ENCODE data around the gene IL1RL2.

IL1RL2 gene

DNA sequence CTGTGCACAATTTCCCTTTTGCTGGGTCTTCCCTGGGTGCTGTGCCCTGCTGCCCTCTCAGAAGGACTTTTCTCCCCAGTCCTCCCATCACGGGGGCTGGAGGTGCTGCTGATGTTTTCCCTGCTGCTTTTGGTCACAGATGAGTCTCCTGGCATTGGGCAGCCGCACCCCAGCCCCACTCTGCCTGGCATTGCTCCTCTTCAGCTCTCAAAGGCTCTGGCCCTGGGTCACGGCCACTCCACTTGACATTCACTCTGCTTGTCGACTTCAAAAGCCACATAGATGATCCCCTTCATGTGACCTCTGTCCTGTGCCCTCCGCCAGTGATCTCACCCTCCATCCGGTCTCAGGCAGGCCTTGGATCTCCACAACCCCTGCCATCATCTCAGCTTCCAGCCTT, 81.0 kb downstream of the IL1RL2 start:
- ATAC-seq (replicated peaks) = no peak
- no peak overlapping the region for H3K27ac Mint-ChIP-seq
- no peaks in the 10 kb centered on the region for H3K9me3 Mint-ChIP-seq
- H3K4me3 Mint-ChIP-seq = no peak overlapping the region
- H3K4me1 Mint-ChIP-seq = peaks cover 9 to 11% of the 10 kb centered on the region in 2 donors
- H3K27me3 Mint-ChIP-seq = peaks cover 24 to 34% of the 10 kb centered on the region in 2 donors
- DNase-seq = no peak
- H3K36me3 Mint-ChIP-seq = no peaks in the 10 kb centered on the region

DNA sequence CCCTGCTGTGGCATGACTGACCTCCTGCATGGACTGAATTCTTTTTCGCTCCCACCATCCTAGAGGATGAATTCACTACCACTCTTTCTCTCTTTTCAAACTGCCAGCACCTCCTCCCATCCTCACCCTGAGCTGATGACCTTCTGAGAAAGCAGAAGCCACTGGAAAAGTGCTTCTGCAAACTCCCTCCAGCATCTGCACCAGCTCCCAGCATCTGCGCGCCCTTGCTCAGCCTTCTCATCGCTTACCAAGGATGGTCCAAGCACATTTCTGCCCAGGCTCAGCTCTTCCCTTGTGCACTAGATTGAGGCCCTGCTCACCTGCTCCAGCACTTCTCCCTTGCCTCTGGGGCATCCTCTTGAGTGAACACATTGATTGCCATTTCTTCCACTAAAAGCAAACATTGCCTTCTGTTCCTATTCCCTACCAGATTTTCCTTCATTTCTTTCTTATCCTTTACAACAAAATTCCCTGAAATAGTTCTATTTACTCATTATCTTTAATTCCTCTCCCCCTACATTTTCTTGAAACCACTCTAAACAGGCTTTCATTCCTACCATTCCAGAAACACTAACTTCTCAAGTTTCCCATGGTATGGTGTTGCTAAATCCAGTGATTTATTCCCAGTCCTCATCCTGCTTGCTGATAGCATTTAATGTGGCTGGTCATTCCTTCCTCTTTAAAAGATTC, 81.8 kb downstream of the IL1RL2 start:
- no peak overlapping the region for H3K27ac Mint-ChIP-seq
- H3K27me3 Mint-ChIP-seq = peaks cover 24 to 34% of the 10 kb centered on the region in 2 donors
- ATAC-seq (replicated peaks) = no peak
- no peaks in the 10 kb centered on the region for H3K36me3 Mint-ChIP-seq
- peaks cover 8% of the 10 kb centered on the region in 2 donors for H3K4me1 Mint-ChIP-seq
- no peaks in the 10 kb centered on the region for H3K9me3 Mint-ChIP-seq
- no peak overlapping the region for H3K4me3 Mint-ChIP-seq
- no peak for DNase-seq

DNA sequence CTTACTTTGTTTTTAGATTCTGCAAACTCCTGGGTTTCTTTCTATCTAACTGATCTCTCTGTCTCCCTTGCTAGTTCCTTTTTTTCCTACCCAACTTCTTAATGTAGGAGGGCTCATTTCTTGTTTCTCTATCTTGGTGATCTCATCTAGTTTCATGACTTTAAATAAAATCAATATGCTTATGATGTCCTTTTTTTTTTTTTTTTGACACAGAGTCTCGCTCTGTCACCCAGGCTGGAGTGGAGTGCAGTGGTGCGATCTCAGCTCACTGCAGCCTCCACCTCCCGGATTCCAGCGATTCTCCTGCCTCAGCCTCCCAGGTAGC, 82.3 kb downstream of the IL1RL2 start:
- H3K27ac Mint-ChIP-seq = no peak overlapping the region
- no peak overlapping the region for H3K4me3 Mint-ChIP-seq
- DNase-seq = no peak
- no peaks in the 10 kb centered on the region for H3K36me3 Mint-ChIP-seq
- H3K9me3 Mint-ChIP-seq = no peaks in the 10 kb centered on the region
- peak; percentile 78 to 80 for ATAC-seq (replicated peaks)
- H3K4me1 Mint-ChIP-seq = peaks cover 5 to 8% of the 10 kb centered on the region in 2 donors
- H3K27me3 Mint-ChIP-seq = peaks cover 24 to 32% of the 10 kb centered on the region in 2 donors

DNA sequence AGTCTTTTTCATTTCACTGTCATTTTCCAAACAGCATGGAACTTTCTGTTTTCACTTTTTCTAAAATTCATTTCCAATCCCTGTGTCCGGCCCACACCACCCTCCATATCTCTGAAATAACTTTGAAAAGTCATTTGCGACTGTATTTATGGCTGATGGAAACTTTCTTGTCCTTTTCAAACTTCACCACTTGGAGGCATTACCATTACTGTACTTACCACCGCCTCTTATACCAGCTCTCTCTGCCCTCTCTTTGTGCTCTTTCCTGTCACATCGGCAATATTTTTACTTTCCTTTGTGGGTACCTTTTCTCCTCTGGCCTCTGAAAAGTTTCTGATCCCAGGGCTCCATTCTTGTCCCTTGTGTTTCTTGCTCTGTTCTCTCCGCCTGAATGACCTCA, 85.0 kb downstream of the IL1RL2 start:
- no peak for DNase-seq
- H3K4me1 Mint-ChIP-seq = peaks cover 5 to 8% of the 10 kb centered on the region in 2 donors
- no peak overlapping the region for H3K27ac Mint-ChIP-seq
- H3K27me3 Mint-ChIP-seq = peaks cover 29 to 39% of the 10 kb centered on the region in 2 donors
- H3K36me3 Mint-ChIP-seq = no peaks in the 10 kb centered on the region
- no peak overlapping the region for H3K4me3 Mint-ChIP-seq
- peak; percentile 63 to 64 for ATAC-seq (replicated peaks)
- peaks cover 4% of the 10 kb centered on the region in 2 donors for H3K9me3 Mint-ChIP-seq

DNA sequence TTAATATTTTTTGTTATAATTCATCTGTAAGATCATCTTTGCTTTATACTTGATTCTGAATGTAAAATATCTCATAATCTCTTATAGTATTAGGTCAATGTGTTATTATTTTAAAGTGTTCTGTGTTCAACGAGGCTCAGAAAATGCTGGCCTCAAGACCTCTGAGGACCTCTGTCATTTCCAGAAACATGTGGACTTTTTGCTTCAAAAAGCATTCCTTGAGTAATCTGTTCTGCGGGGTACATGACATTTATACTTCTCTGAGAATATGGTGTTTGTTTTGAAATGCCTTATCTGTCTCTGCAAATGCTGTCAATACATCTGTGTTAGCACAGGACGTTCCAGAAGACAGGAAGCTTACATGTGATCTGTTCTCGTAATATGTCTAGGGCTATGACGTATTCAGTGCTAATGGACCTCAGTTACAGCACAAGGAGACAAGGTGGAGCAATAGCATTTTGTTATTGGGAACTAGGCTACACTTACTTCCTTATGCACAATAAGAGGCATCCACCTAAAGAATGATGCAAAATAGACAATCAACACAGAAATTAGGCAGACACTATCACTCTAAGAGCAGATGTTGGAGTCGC, 86.9 kb downstream of the IL1RL2 start:
- ATAC-seq (replicated peaks) (no peak), DNase-seq (no peak)
- H3K27ac Mint-ChIP-seq = no peak overlapping the region
- H3K4me1 Mint-ChIP-seq = peaks cover 5 to 8% of the 10 kb centered on the region in 2 donors
- no peaks in the 10 kb centered on the region for H3K36me3 Mint-ChIP-seq
- H3K27me3 Mint-ChIP-seq = peaks cover 33 to 49% of the 10 kb centered on the region in 2 donors
- no peak overlapping the region for H3K4me3 Mint-ChIP-seq
- H3K9me3 Mint-ChIP-seq = peaks cover 4% of the 10 kb centered on the region in 2 donors

DNA sequence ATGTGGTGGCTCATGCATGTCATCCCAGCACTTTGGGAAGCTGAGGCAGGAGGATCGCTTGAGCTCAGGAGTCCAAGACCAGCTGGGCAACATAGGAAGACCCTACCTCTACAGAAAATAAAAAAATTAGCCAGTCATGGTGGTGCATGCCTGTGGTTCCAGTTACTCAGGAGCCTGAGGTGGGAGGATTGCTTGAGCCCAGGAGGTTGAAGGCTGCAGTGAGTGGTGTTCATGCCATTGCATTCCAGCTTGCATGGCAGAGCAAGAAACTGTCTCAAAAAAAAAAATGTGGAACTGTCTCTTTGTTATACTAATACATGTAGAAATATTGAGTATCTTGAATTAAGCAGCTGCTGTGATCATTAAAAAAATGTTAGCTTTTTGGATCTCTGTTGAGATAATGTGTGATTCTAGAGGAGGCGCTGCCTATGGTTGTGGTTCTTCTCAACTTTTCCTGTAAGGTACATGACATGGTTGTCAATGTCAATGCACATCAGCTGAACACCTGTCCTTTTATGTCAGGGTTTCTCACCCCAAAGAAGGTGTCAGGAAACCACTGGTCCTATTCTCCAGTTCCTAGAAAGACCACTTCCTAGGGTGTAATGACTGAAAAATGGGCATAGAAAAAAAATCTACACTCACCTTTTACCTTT, 89.9 kb downstream of the IL1RL2 start:
- ATAC-seq (replicated peaks) (no peak), DNase-seq (no peak)
- peaks cover 15 to 27% of the 10 kb centered on the region in 2 donors for H3K27me3 Mint-ChIP-seq
- peaks cover 4% of the 10 kb centered on the region in 2 donors for H3K9me3 Mint-ChIP-seq
- H3K27ac Mint-ChIP-seq = no peak overlapping the region
- H3K36me3 Mint-ChIP-seq = no peaks in the 10 kb centered on the region
- no peak overlapping the region for H3K4me3 Mint-ChIP-seq
- peaks cover 3 to 5% of the 10 kb centered on the region in 2 donors for H3K4me1 Mint-ChIP-seq

DNA sequence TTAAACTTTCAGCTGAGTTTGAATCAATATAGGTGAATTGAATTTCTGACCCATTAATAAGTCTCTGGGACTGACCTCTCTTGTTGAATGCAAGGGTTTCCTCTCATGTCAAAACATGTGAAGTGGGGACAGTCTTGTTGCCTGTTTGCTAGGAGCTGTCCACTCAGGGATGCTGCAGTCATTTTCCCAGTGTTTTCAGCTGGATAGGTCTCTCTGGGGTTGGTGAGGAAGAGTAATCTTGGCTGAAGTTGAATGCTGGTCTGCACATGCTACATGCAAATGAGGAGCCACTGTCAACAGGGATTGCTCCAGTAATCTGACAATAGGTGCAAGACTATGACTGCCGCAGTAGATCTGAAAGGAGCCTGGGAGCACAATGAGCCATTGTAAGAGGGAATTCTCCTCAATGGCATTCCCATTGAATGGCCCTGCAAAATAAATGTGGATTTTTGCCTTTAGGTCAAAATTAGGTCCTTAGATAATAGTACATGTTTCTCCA, 90.4 kb downstream of the IL1RL2 start:
- Mint-ChIP-seq H3K27ac (no peak overlapping the region), H3K4me3 (no peak overlapping the region), H3K4me1 (no peaks in the 10 kb centered on the region), H3K9me3 (peaks cover 4% of the 10 kb centered on the region in 2 donors), H3K36me3 (no peaks in the 10 kb centered on the region), H3K27me3 (peaks cover 9 to 22% of the 10 kb centered on the region in 2 donors)
- ATAC-seq (replicated peaks) (no peak), DNase-seq (no peak)

DNA sequence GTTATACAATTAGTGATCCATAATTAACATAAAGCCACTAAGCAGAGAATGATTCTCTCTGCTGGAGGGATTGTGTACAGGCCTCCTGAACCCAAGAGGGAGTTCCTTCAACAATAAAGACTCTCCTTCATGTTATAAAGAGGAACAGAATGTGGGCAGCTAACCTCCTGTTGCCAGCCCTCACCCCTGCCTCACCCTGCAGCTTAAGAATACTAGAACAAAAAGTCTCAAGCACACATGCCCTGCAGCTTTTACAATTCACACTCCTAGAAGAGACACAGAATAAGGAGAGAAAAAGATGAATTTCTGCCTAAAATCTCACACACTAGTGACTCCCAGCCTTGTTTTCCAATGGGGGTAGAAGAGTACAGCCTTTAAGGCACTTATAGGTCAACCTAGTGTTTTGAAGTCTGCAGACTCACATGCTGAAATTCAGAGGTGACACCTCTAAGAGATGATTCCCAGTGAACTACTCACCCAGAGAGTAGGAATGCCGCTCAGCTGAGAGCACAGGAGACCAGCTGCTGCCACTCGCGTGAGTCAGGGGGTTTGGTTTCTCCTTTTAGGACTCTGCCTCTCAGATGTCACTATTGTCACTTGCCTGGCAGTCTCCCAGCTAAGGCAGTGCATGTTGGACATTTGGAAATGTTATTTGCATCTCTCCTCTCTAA, 92.0 kb downstream of the IL1RL2 start:
- no peak overlapping the region for H3K4me3 Mint-ChIP-seq
- peaks cover 4% of the 10 kb centered on the region in 2 donors for H3K9me3 Mint-ChIP-seq
- H3K4me1 Mint-ChIP-seq = no peaks in the 10 kb centered on the region
- no peak for ATAC-seq (replicated peaks)
- H3K36me3 Mint-ChIP-seq = no peaks in the 10 kb centered on the region
- no peak for DNase-seq
- no peak overlapping the region for H3K27ac Mint-ChIP-seq
- peaks cover 9 to 17% of the 10 kb centered on the region in 2 donors for H3K27me3 Mint-ChIP-seq

DNA sequence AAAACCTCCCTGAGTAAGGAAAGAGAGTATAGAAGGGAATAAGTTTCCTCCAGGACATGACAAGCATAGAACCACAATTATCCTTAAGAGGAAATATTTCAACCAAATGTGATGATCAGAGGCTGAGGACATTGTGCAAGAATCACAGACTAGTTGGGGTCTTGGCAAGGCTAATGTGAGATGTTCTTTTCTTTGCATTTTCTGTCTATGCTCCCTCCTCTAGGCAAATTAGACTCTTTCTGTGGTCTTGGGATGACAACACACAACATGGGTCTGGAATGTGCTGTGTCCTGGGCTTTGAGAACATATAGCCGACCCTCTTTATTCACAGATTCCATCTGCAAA, 92.5 kb downstream of the IL1RL2 start:
- Mint-ChIP-seq H3K27me3 (peaks cover 9 to 17% of the 10 kb centered on the region in 2 donors), H3K4me1 (no peaks in the 10 kb centered on the region), H3K27ac (no peak overlapping the region), H3K4me3 (no peak overlapping the region), H3K36me3 (no peaks in the 10 kb centered on the region), H3K9me3 (peaks cover 4% of the 10 kb centered on the region in 2 donors)
- DNase-seq (no peak), ATAC-seq (replicated peaks) (no peak)

DNA sequence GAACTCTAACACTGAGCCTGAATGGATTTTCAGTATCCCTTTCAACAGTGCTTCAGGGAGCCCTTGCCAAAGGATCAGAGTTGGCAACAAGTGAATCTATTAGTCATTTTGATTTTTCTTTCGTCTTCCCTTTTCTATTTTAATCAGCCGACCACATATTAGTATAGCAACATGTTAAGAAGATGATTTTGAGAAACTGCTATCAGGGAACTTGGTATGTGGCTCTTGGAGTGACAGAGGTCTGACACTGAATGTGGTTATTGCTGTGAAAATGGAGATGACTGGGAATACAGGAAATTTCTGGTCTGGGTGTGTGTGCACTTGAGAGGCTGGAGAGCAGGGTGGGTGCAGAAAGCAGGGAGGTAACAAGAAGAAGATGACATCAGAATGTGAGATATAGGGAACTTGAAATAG, 95.9 kb downstream of the IL1RL2 start:
- Mint-ChIP-seq H3K4me1 (no peaks in the 10 kb centered on the region), H3K4me3 (no peak overlapping the region), H3K27ac (no peak overlapping the region), H3K27me3 (peaks cover 0 to 10% of the 10 kb centered on the region in 2 donors), H3K9me3 (no peaks in the 10 kb centered on the region), H3K36me3 (no peaks in the 10 kb centered on the region)
- DNase-seq (no peak), ATAC-seq (replicated peaks) (peak; percentile 33 to 39)

DNA sequence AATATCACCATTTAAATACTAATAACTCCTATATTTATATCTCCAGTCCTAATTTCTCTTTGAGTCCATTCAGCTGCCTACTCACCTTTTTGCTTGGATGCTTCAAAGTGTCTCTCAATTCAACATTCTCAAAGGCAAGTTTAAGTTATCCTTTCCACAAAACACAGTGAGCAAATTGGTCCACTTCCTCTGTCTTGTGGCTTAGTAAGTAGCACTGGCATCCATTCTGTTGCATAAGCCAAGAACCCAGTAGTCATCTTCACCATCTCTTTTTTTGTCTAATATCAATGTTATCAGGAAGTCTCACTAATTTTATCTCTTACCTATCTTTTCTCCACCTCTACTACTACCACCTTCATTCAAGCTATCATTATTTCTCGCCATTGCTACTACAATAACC, 97.2 kb downstream of the IL1RL2 start:
- no peak overlapping the region for H3K4me3 Mint-ChIP-seq
- H3K27ac Mint-ChIP-seq = no peak overlapping the region
- H3K27me3 Mint-ChIP-seq = no peaks in the 10 kb centered on the region
- ATAC-seq (replicated peaks) (no peak), DNase-seq (no peak)
- no peaks in the 10 kb centered on the region for H3K36me3 Mint-ChIP-seq
- no peaks in the 10 kb centered on the region for H3K4me1 Mint-ChIP-seq
- H3K9me3 Mint-ChIP-seq = no peaks in the 10 kb centered on the region

DNA sequence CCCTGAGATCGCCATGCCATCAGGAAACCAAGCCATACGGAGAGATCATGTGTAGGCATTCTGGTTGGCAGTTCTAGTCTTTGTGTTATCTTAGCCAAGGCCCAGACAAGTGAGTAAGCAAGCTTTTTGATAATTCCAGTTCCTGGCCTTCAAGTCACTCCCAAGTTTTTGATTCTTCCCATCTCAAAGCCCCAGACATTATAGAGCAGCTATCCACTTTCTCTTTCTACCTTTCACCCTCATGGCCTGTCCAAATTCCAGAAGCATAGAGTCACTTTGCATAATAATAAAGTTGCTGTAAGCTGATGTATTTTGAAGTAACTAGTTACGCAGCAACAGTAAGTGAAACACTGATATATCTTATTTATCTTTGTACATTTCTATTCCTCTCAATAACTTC, 97.8 kb downstream of the IL1RL2 start:
- Mint-ChIP-seq H3K4me3 (no peak overlapping the region), H3K9me3 (no peaks in the 10 kb centered on the region), H3K4me1 (no peaks in the 10 kb centered on the region), H3K27ac (no peak overlapping the region), H3K27me3 (no peaks in the 10 kb centered on the region), H3K36me3 (no peaks in the 10 kb centered on the region)
- DNase-seq = no peak
- no peak for ATAC-seq (replicated peaks)

DNA sequence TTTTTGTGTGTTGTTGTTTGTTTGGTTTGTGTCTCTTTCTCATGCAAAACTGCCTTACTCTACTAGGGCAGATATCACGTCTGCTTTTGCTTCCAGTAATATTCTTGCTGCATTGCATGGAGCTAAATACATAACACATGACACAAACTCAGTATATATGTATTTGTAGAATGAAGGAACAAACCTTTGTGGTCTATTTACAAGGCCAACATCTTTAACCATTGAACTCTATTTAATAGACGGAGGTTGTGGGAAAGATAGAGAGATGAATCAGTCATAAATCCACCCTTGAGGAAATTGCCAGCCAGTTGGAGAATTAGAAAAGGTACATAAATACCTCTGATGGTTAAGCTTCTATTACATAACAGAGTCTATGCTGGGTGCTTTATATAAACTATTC, 98.5 kb downstream of the IL1RL2 start:
- H3K4me3 Mint-ChIP-seq = no peak overlapping the region
- H3K27ac Mint-ChIP-seq = no peak overlapping the region
- H3K9me3 Mint-ChIP-seq = no peaks in the 10 kb centered on the region
- ATAC-seq (replicated peaks) = no peak
- H3K27me3 Mint-ChIP-seq = no peaks in the 10 kb centered on the region
- no peaks in the 10 kb centered on the region for H3K4me1 Mint-ChIP-seq
- H3K36me3 Mint-ChIP-seq = no peaks in the 10 kb centered on the region
- DNase-seq = no peak

DNA sequence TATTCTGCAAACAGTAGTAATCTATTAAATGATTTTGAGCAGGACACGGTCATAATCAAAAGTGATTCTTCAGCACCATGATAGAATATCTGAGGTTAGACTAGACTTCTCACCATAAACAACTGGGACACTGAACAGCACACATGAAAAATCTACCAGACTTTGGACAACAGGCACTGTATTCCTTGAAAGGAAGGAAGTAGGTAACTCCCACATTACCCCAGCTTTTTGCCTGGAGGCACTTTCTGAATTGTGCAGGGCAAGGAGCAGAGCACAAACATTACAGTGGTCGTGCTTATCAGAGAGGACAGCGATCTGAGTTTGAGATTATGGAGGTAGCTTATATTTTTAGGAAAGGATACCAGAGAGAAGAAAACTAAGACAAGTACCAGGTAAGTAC, 99.2 kb downstream of the IL1RL2 start:
- ATAC-seq (replicated peaks) (no peak), DNase-seq (no peak)
- Mint-ChIP-seq H3K36me3 (no peaks in the 10 kb centered on the region), H3K27ac (no peak overlapping the region), H3K4me3 (no peak overlapping the region), H3K9me3 (no peaks in the 10 kb centered on the region), H3K4me1 (no peaks in the 10 kb centered on the region), H3K27me3 (no peaks in the 10 kb centered on the region)
